RWPE2 (cell line): ENCODE measurements around the gene ZNF674.

Source experiments
- ATAC-seq: fragments of 200-7000 bp; cut with Tn5 transposase; 3 replicates; pipeline ENCODE4 v1.9.1; 2021; ENCODE audit warnings: low read depth
- DNase-seq: peaks from one replicate; pipeline ENCODE4 v3.0.0-alpha.2; 2020; ENCODE audit warnings: low spot score
- H3K27ac ChIP-seq: fragments of 450-650 bp; 2 replicates; pipeline ENCODE4 v1.5.1; 2017; ENCODE audit warnings: mild to moderate bottlenecking; ENCODE audit not compliant: poor library complexity, severe bottlenecking
- H3K27me3 ChIP-seq: fragments of 250-450 bp; sonication (Bioruptor Pico); 2 replicates; pipeline ENCODE4 v1.5.1; 2021; ENCODE audit warnings: mild to moderate bottlenecking, moderate library complexity; ENCODE audit not compliant: insufficient read depth, poor library complexity, severe bottlenecking
- H3K36me3 ChIP-seq: fragments of 250-450 bp; sonication (Bioruptor Pico); 2 replicates; pipeline ENCODE4 v1.5.1; 2020; ENCODE audit warnings: low read depth, mild to moderate bottlenecking, moderate library complexity
- H3K4me1 ChIP-seq: fragments of 250-450 bp; sonication (Bioruptor Pico); 2 replicates; pipeline ENCODE4 v1.5.1; 2021; ENCODE audit warnings: mild to moderate bottlenecking, moderate library complexity; ENCODE audit not compliant: insufficient read depth, poor library complexity, severe bottlenecking
- H3K4me3 ChIP-seq: fragments of 250-450 bp; sonication (Bioruptor Pico); 2 replicates; pipeline ENCODE4 v1.5.1; 2021; ENCODE audit warnings: mild to moderate bottlenecking, moderate library complexity; ENCODE audit not compliant: severe bottlenecking
- H3K9me3 ChIP-seq: fragments of 250-450 bp; sonication (Bioruptor Pico); 2 replicates; pipeline ENCODE4 v1.5.1; 2021; ENCODE audit warnings: mild to moderate bottlenecking, moderate library complexity; ENCODE audit not compliant: severe bottlenecking
- TF ChIP-seq, protein P1 (sequence below): fragments of 450-650 bp; IDR thresholded peaks from one replicate; pipeline ENCODE4 v1.5.1; 2017; ENCODE audit warnings: mild to moderate bottlenecking, moderate library complexity; ENCODE audit not compliant: poor library complexity, severe bottlenecking

Gene ZNF674

DNA sequence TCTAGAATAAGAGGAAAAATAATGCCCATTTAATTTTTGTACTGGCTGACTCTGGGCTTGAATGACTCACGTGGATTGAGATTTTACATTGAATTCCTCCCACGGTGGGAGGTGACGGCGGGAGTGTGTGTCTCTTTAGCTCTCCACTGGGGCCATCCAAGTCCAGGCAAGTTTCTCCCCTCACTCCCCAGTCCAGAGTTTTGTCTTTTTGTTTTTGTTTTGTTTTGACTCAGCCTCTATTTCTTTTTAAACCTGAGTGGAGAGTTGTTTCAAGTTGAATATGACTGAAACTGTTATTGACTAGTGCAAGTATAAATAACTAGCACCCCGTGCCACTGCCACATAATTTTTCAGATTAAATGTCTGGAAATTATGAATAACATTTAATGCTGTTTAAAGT lies 41.9 kb upstream of the ZNF674 start:
- ATAC-seq (peak; percentile 59), DNase-seq (peak; percentile 53)
- Histone ChIP-seq H3K4me1 (peaks cover 60% of the 10 kb centered on the region), H3K36me3 (no peaks in the 10 kb centered on the region; the same call in 1 of the 2 replicates), H3K27me3 (no peaks in the 10 kb centered on the region), H3K27ac (peak overlapping the region; percentile 97), H3K4me3 (no peak overlapping the region), H3K9me3 (no peaks in the 10 kb centered on the region)
- TF ChIP-seq, protein P1, sequence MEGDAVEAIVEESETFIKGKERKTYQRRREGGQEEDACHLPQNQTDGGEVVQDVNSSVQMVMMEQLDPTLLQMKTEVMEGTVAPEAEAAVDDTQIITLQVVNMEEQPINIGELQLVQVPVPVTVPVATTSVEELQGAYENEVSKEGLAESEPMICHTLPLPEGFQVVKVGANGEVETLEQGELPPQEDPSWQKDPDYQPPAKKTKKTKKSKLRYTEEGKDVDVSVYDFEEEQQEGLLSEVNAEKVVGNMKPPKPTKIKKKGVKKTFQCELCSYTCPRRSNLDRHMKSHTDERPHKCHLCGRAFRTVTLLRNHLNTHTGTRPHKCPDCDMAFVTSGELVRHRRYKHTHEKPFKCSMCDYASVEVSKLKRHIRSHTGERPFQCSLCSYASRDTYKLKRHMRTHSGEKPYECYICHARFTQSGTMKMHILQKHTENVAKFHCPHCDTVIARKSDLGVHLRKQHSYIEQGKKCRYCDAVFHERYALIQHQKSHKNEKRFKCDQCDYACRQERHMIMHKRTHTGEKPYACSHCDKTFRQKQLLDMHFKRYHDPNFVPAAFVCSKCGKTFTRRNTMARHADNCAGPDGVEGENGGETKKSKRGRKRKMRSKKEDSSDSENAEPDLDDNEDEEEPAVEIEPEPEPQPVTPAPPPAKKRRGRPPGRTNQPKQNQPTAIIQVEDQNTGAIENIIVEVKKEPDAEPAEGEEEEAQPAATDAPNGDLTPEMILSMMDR, result no peak

DNA sequence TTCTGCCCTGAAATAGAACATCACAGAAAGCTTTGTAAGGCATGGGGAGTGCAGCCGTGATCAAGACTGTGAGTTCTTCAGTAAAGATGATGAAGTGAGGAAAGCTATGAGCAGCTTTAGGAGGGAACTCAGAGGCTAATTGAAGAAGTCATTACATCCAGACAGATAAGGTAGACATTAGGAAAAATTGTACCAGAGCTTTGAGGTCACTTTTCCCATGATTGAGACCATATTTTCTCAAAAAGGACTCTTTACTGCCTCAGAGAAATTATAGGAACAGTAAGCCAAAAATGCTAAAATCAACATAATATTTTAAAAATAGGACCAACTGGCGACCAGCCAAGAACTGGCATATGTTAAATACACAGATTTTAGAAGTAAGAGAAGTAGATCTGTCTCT lies 39.5 kb upstream of the ZNF674 start:
- Histone ChIP-seq H3K36me3 (no peaks in the 10 kb centered on the region), H3K27me3 (no peaks in the 10 kb centered on the region), H3K9me3 (no peaks in the 10 kb centered on the region), H3K4me1 (peaks cover 59% of the 10 kb centered on the region), H3K4me3 (no peak overlapping the region), H3K27ac (peak overlapping the region; percentile 97)
- ATAC-seq (no peak), DNase-seq (no peak)
- TF ChIP-seq, protein P1, result no peak

DNA sequence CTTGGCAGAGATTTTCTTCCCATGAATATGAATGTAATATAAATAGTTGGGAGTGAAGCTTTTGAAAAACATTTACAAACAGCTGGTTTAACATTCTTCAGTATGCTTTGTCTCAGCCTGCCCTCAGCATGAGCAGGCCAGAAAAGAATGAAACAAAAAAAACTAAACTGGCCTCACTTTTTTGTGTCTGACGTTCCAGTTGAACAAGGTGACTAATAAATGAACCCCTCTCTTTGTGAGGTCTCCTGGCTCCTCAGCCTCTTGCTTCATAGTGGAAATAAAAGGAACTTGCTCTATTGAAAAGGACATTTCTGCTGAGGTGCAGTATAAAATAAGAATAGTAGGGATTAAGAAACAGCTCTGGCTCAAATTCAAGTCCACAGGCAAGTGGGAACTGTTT lies 37.7 kb upstream of the ZNF674 start:
- Histone ChIP-seq H3K27ac (peak overlapping the region; percentile 97), H3K36me3 (no peaks in the 10 kb centered on the region), H3K9me3 (no peaks in the 10 kb centered on the region), H3K4me1 (peaks cover 43% of the 10 kb centered on the region), H3K4me3 (no peak overlapping the region), H3K27me3 (no peaks in the 10 kb centered on the region)
- TF ChIP-seq, protein P1, result no peak
- DNase-seq, result no peak
- ATAC-seq, result peak; percentile 80

DNA sequence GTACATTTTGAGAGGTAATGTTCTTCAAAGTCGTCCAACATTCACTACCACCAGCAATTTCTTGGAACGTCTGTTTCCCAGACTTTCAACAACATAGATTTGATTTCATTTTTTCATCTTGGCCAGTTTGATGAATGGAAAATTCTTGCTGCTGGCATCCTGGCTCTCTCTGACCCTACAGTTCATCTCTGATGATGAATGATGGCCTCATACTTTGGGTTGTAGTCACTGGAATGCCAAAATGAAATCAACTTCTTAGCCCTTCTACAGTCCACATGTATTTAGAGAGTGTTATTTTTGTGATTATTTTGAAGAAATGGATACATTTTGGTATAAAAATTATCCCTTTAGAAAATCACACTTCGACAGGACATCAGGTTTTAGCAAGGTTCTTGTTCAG lies 37.1 kb upstream of the ZNF674 start:
- Histone ChIP-seq H3K4me3 (no peak overlapping the region), H3K27me3 (no peaks in the 10 kb centered on the region), H3K27ac (peak overlapping the region; percentile 97), H3K9me3 (no peaks in the 10 kb centered on the region), H3K36me3 (no peaks in the 10 kb centered on the region), H3K4me1 (peaks cover 38% of the 10 kb centered on the region)
- TF ChIP-seq, protein P1, result no peak
- DNase-seq, result no peak
- peak; percentile 70 for ATAC-seq

DNA sequence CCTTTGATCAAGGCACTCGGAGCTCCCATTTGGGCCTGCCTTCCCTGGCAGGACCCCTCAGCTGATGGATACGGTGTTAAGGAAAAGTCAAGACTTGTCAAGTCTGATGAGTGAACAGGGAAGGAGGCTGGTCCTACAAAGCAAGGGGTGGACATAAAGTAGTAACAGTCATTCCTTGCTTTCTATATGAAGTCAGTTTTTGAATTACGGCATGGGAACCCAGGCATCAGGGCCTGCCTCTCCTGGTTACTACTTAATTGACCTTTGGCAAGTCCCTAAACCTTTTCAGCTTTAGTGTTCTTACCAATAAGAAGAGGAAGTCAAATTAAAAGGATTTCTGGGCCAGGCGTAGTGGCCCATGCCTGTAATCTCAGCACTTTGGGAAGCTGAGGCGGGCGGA lies 35.4 kb upstream of the ZNF674 start:
- ATAC-seq (no peak), DNase-seq (no peak)
- Histone ChIP-seq H3K27ac (peak overlapping the region; percentile 97), H3K4me3 (no peak overlapping the region), H3K4me1 (peaks cover 37% of the 10 kb centered on the region), H3K36me3 (no peaks in the 10 kb centered on the region), H3K27me3 (no peaks in the 10 kb centered on the region), H3K9me3 (no peaks in the 10 kb centered on the region)
- TF ChIP-seq, protein P1, result no peak
